ENCODE measurements around the gene THAP10. TPM values are rescaled to one million over a fixed set of nuclear protein-coding genes. Genes with fewer than 3 reads are reported as not detected.
"Not testable (repeated sequence)": the region's sequence is repeated elsewhere in the genome, so short reads cannot be mapped to it uniquely, and the experiment has no call there.

Gene THAP10
- total RNA-seq, 1 donor = 7.9 TPM

- no peak for DNase-seq (ENCODE audit: low read depth)
- no peak overlapping the region for H3K4me3 ChIP-seq (ENCODE audit: low read depth, low read length)
- TF ChIP-seq CTCF (IDR thresholded peaks at IDR 0.05; ENCODE audit: insufficient read depth, low read length) = no peak
These were observed 32.8 kb downstream of the THAP10 start for GRCh38 chr15:70859322-70859908.

GRCh38 chr15:70858614-70859321, 33.5 kb downstream of the THAP10 start:
- DNase-seq (ENCODE audit: low read depth); H3K4me3 ChIP-seq (ENCODE audit: low read depth, low read length): not testable (repeated sequence)

GRCh38 chr15:70857562-70858285, 34.5 kb downstream of the THAP10 start:
- H3K4me3 ChIP-seq (ENCODE audit: low read depth, low read length) = no peak overlapping the region

GRCh38 chr15:70856884-70857561, 35.2 kb downstream of the THAP10 start:
- H3K4me3 ChIP-seq (ENCODE audit: low read depth, low read length) = no peak overlapping the region
- no peak for TF ChIP-seq CTCF (IDR thresholded peaks at IDR 0.05; ENCODE audit: insufficient read depth, low read length)
- peak; percentile 100 for DNase-seq (ENCODE audit: low read depth)

More at GRCh38 chr15:70857562-70858285, 34.5 kb downstream of the THAP10 start:
- peak; percentile 70 for DNase-seq (ENCODE audit: low read depth)
- no peak for TF ChIP-seq CTCF (IDR thresholded peaks at IDR 0.05; ENCODE audit: insufficient read depth, low read length)

- peak; percentile 73 for DNase-seq (ENCODE audit: low read depth)
- TF ChIP-seq CTCF (IDR thresholded peaks at IDR 0.05; ENCODE audit: insufficient read depth, low read length) = no peak
- H3K4me3 ChIP-seq (ENCODE audit: low read depth, low read length) = peak overlapping the region; percentile 48
These were observed 35.9 kb downstream of the THAP10 start for GRCh38 chr15:70856177-70856883.

- TF ChIP-seq CTCF (IDR thresholded peaks at IDR 0.05; ENCODE audit: insufficient read depth, low read length) = no peak
- no peak for DNase-seq (ENCODE audit: low read depth)
- H3K4me3 ChIP-seq (ENCODE audit: low read depth, low read length) = no peak overlapping the region
These were observed 36.5 kb downstream of the THAP10 start for GRCh38 chr15:70855764-70856163.
